B cell (primary cell): Measurements from ENCODE around the gene DOCK6.

Source experiments
- CTCF ChIP-seq: fragments of 200-600 bp; IDR thresholded peaks from one replicate; pipeline ENCODE4 v1.8.0; 2022; ENCODE audit warnings: antibody characterized with exemption, mild to moderate bottlenecking
- EZH2 ChIP-seq: IDR thresholded peaks from 2 replicates; pipeline ENCODE4 v1.6.1; 2012; ENCODE audit warnings: borderline replicate concordance, low read depth, mild to moderate bottlenecking, moderate library complexity, low read length; ENCODE audit not compliant: insufficient read depth, poor library complexity, severe bottlenecking

- TF ChIP-seq EZH2 (no peak), CTCF (no peak)
Measured at GRCh38 chr19:11232555-11232954, 29.8 kb downstream of the DOCK6 start.
